ENCODE data around the gene SEMA3B. TPM values are rescaled to one million over a fixed set of nuclear protein-coding genes. Genes with fewer than 3 reads are reported as not detected.

Gene SEMA3B
- total and polyA plus RNA-seq, 2 donors (not counting 3 experiments of a cell fraction or from before 2014, with no cell fraction given), result 1.2 to 1.5 TPM

- Histone ChIP-seq H4K20me1 (replicated peaks; ENCODE audit: control insufficient read depth, extremely low read depth, insufficient read depth, low read length) (no peaks in the 10 kb centered on the region), H3K9me3 (replicated peaks; ENCODE audit: control insufficient read depth, insufficient read depth, low read length) (no peaks in the 10 kb centered on the region), H3K27me3 (ENCODE audit: control insufficient read depth in 2 of 2, insufficient read depth in 2 of 2, low read length in 2 of 2) (peaks cover 3 to 6% of the 10 kb centered on the region in 2 experiments), H3K27ac (ENCODE audit: insufficient read depth, low read depth, low read length) (no peak overlapping the region), H3K4me3 (replicated peaks in 1 of 3; ENCODE audit: insufficient read depth in 1 of 3, low read depth in 1 of 3, low read length in 3 of 3) (no peak overlapping the region), H3K4me2 (ENCODE audit: insufficient read depth, low read length) (no peak overlapping the region), H3K9ac (replicated peaks; ENCODE audit: extremely low read depth, insufficient read depth, low read length) (no peak overlapping the region), H2AFZ (ENCODE audit: low read depth, low read length) (no peak overlapping the region), H3K9me1 (replicated peaks; ENCODE audit: control insufficient read depth, extremely low read depth, insufficient read depth, low read length) (no peaks in the 10 kb centered on the region), H3K36me3 (ENCODE audit: control insufficient read depth in 2 of 2, extremely low read depth in 1 of 2, insufficient read depth in 2 of 2, low read length in 2 of 2) (no peaks in the 10 kb centered on the region), H3K79me2 (ENCODE audit: control insufficient read depth, insufficient read depth, low read length) (no peaks in the 10 kb centered on the region), H3K4me1 (ENCODE audit: control insufficient read depth, extremely low read depth, insufficient read depth, low read length) (peaks cover 4% of the 10 kb centered on the region)
- intact Hi-C loops (cut with micrococcal nuclease) (loop anchor here (10.0 kb wide), 1 partner anchor 141 kb away; no protein-coding TSS in a partner anchor), dilution Hi-C loops (cut with MboI; ENCODE audit: extremely low pct_ligation_motif_present, low sequenced_read_pairs) (no loop called here)
- TF ChIP-seq FOS (IDR thresholded peaks at IDR 0.05; ENCODE audit: borderline replicate concordance, insufficient read depth, low read length), result no peak
- no peak for TF ChIP-seq MAX (IDR thresholded peaks at IDR 0.05; ENCODE audit: insufficient read depth, insufficient read length)
- DNase-seq (ENCODE audit: low read depth, low spot score) (no peak), FAIRE-seq (no peak)
- ChIA-PET CTCF (interaction anchor here (1.8 kb wide), 1 partner anchor 19 kb away, joined by 6 read pairs; no protein-coding TSS in a partner anchor), POLR2A (no interaction called here)
- no TSS peak for BruUV-seq (replicated peaks)
Measured at GRCh38 chr3:50265571-50265970, 3.4 kb upstream of the SEMA3B start.

GRCh38 chr3:50266017-50266416 is 2.9 kb upstream of the SEMA3B start:
- Histone ChIP-seq H3K9me3 (replicated peaks; ENCODE audit: control insufficient read depth, insufficient read depth, low read length) (no peaks in the 10 kb centered on the region), H3K4me3 (replicated peaks in 1 of 3; ENCODE audit: insufficient read depth in 1 of 3, low read depth in 1 of 3, low read length in 3 of 3) (no peak overlapping the region), H3K9ac (replicated peaks; ENCODE audit: extremely low read depth, insufficient read depth, low read length) (no peak overlapping the region), H3K79me2 (ENCODE audit: control insufficient read depth, insufficient read depth, low read length) (no peaks in the 10 kb centered on the region), H2AFZ (ENCODE audit: low read depth, low read length) (no peak overlapping the region), H3K27ac (ENCODE audit: insufficient read depth, low read depth, low read length) (no peak overlapping the region), H4K20me1 (replicated peaks; ENCODE audit: control insufficient read depth, extremely low read depth, insufficient read depth, low read length) (no peaks in the 10 kb centered on the region), H3K4me1 (ENCODE audit: control insufficient read depth, extremely low read depth, insufficient read depth, low read length) (no peaks in the 10 kb centered on the region), H3K27me3 (ENCODE audit: control insufficient read depth in 2 of 2, insufficient read depth in 2 of 2, low read length in 2 of 2) (peaks cover 3 to 6% of the 10 kb centered on the region in 2 experiments), H3K9me1 (replicated peaks; ENCODE audit: control insufficient read depth, extremely low read depth, insufficient read depth, low read length) (no peaks in the 10 kb centered on the region), H3K4me2 (ENCODE audit: insufficient read depth, low read length) (no peak overlapping the region), H3K36me3 (ENCODE audit: control insufficient read depth in 2 of 2, extremely low read depth in 1 of 2, insufficient read depth in 2 of 2, low read length in 2 of 2) (no peaks in the 10 kb centered on the region)
- no peak for TF ChIP-seq MYC (IDR thresholded peaks at IDR 0.05; ENCODE audit: low read depth, low read length)
- TF ChIP-seq POLR2AphosphoS5 (IDR thresholded peaks at IDR 0.05; ENCODE audit: insufficient read depth, low read depth, low read length), result no peak
- TF ChIP-seq CTCF (IDR thresholded peaks at IDR 0.05; ENCODE audit: extremely low read depth in 1 of 2, insufficient read depth in 1 of 2, low read depth in 1 of 2, low read length in 2 of 2), result no peak
- no peak for TF ChIP-seq JUN (IDR thresholded peaks at IDR 0.05; ENCODE audit: borderline replicate concordance, insufficient read depth, insufficient read length, low read depth)
- TF ChIP-seq POLR2A (IDR thresholded peaks at IDR 0.05; ENCODE audit: low read depth, low read length), result no peak
- TF ChIP-seq MAX (IDR thresholded peaks at IDR 0.05; ENCODE audit: insufficient read depth, insufficient read length), result no peak
- TF ChIP-seq GATA2 (IDR thresholded peaks at IDR 0.05; ENCODE audit: insufficient read depth, insufficient read length, low read depth, low read length), result no peak
- TF ChIP-seq EZH2 (IDR thresholded peaks at IDR 0.05; ENCODE audit: borderline replicate concordance, low read depth, low read length, severe bottlenecking), result no peak
- no peak for TF ChIP-seq FOS (IDR thresholded peaks at IDR 0.05; ENCODE audit: borderline replicate concordance, insufficient read depth, low read length)
- no TSS peak for BruUV-seq (replicated peaks)
- DNase-seq (ENCODE audit: low read depth, low spot score) (no peak), FAIRE-seq (no peak)
- dilution Hi-C loops (cut with MboI; ENCODE audit: extremely low pct_ligation_motif_present, low sequenced_read_pairs), result no loop called here
- intact Hi-C loops (cut with micrococcal nuclease), result loop anchor here (10.0 kb wide), 1 partner anchor 141 kb away; no protein-coding TSS in a partner anchor
- CTCF ChIA-PET, result interaction anchor here (0.6 to 1.8 kb wide), 4 partner anchors 19 to 41 kb away, joined by 3 to 12 read pairs (median 4); no protein-coding TSS in a partner anchor
- POLR2A ChIA-PET, result no interaction called here
